ENCODE data around the gene HOXA3.

- TF ChIP-seq CTCF (IDR thresholded peaks at IDR 0.05; ENCODE audit: low read depth, low read length, poor library complexity, severe bottlenecking) (no peak), EZH2phosphoT487 (IDR thresholded peaks at IDR 0.05; ENCODE audit: borderline replicate concordance, low read length) (no peak)
Measured at GRCh38 chr7:27174874-27175625, 22.7 kb upstream of the HOXA3 start.

All from DOHH2 (cell line).